Kidney epithelial cell (primary cell): ENCODE data around the gene SBK3. TPM values are rescaled to one million over a fixed set of nuclear protein-coding genes. Genes with fewer than 3 reads are reported as not detected.

Experiments used
- DNase-seq: peaks from one replicate; pipeline ENCODE4 v3.0.0-alpha.2; 2010; ENCODE audit warnings: low read depth
- H3K27me3 ChIP-seq: 2 replicates; pipeline ENCODE4 v1.6.0; 2011; ENCODE audit warnings: low read length; ENCODE audit not compliant: control insufficient read depth, insufficient read depth
- H3K36me3 ChIP-seq: 2 replicates; pipeline ENCODE4 v1.5.1; 2011; ENCODE audit warnings: low read length; ENCODE audit not compliant: control insufficient read depth, insufficient read depth
- H3K4me3 ChIP-seq: 2 replicates; pipeline ENCODE4 v1.5.1; 2011; ENCODE audit warnings: low read depth, mild to moderate bottlenecking, control low read depth, low read length
- total RNA-seq: library from RNA; depleted of rRNA; stranded (reverse); fragments of >200 nt; gene quantifications from 2 replicates; pipeline ENCODE4 v1.2.3, GENCODE V29; 2015
- TF ChIP-seq, protein P1 (sequence below): IDR thresholded peaks from 2 replicates; pipeline ENCODE4 v1.5.1; 2011; ENCODE audit warnings: mild to moderate bottlenecking, moderate library complexity, low read length, control low read depth, inconsistent platforms; ENCODE audit not compliant: insufficient read depth, poor library complexity, severe bottlenecking

SBK3 gene
- total RNA-seq, 1 donor from 2014 or later = 0.33 TPM

GRCh38 chr19:55493052-55493644, 52.2 kb downstream of the SBK3 start:
- TF ChIP-seq, protein P1, sequence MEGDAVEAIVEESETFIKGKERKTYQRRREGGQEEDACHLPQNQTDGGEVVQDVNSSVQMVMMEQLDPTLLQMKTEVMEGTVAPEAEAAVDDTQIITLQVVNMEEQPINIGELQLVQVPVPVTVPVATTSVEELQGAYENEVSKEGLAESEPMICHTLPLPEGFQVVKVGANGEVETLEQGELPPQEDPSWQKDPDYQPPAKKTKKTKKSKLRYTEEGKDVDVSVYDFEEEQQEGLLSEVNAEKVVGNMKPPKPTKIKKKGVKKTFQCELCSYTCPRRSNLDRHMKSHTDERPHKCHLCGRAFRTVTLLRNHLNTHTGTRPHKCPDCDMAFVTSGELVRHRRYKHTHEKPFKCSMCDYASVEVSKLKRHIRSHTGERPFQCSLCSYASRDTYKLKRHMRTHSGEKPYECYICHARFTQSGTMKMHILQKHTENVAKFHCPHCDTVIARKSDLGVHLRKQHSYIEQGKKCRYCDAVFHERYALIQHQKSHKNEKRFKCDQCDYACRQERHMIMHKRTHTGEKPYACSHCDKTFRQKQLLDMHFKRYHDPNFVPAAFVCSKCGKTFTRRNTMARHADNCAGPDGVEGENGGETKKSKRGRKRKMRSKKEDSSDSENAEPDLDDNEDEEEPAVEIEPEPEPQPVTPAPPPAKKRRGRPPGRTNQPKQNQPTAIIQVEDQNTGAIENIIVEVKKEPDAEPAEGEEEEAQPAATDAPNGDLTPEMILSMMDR = no peak
- no peaks in the 10 kb centered on the region for H3K27me3 ChIP-seq
- peaks cover 2% of the 10 kb centered on the region for H3K36me3 ChIP-seq
- no peak for DNase-seq
- no peak overlapping the region for H3K4me3 ChIP-seq

GRCh38 chr19:55492362-55492944, 52.9 kb downstream of the SBK3 start:
- TF ChIP-seq, protein P1 = no peak
- Histone ChIP-seq H3K4me3 (no peak overlapping the region), H3K36me3 (no peaks in the 10 kb centered on the region), H3K27me3 (no peaks in the 10 kb centered on the region)
- DNase-seq = no peak

- H3K36me3 ChIP-seq = no peaks in the 10 kb centered on the region
- TF ChIP-seq, protein P1 = no peak
- H3K27me3 ChIP-seq = no peaks in the 10 kb centered on the region
- no peak for DNase-seq
- no peak overlapping the region for H3K4me3 ChIP-seq
Observed at GRCh38 chr19:55491546-55492360, 53.6 kb downstream of the SBK3 start.

Other genes with a start within 250 kb of the SBK3 start
- not detected in 2 replicates for gene TMEM150B, start 220.2 kb downstream of the SBK3 start, total RNA-seq
- 9.6 and 11.9 TPM in 2 replicates for gene KMT5C, start 205.7 kb downstream of the SBK3 start, total RNA-seq
- gene COX6B2, start 190.8 kb downstream of the SBK3 start, total RNA-seq = 0.14 and 0.29 TPM in 2 replicates
- gene GARIN5B, start 182.3 kb downstream of the SBK3 start, total RNA-seq = 0.07 TPM in 1 of 2 replicates, not detected in the other
- 32.1 and 38.7 TPM in 2 replicates for gene IL11, start 175.1 kb downstream of the SBK3 start, total RNA-seq
- not detected in 2 replicates for gene TMEM190, start 168.7 kb downstream of the SBK3 start, total RNA-seq
- 1.4 and 4.1 TPM in 2 replicates for gene TMEM238, start 161.3 kb downstream of the SBK3 start, total RNA-seq
- gene RPL28, start 159.6 kb downstream of the SBK3 start, total RNA-seq = 630 and 742 TPM in 2 replicates
- 53.4 and 53.6 TPM in 2 replicates for gene UBE2S, start 137.8 kb downstream of the SBK3 start, total RNA-seq
- not detected in 2 replicates for gene SHISA7, start 102.2 kb downstream of the SBK3 start, total RNA-seq
- gene ISOC2, start 83.9 kb downstream of the SBK3 start, total RNA-seq = 49.8 and 60.5 TPM in 2 replicates
- not detected in 2 replicates for gene C19orf85, start 80.8 kb downstream of the SBK3 start, total RNA-seq
- 7.3 and 15.8 TPM in 2 replicates for gene ZNF628, start 68.9 kb downstream of the SBK3 start, total RNA-seq
- 17.1 and 18.2 TPM in 2 replicates for gene NAT14, start 60.4 kb downstream of the SBK3 start, total RNA-seq
- gene SSC5D, start 57.1 kb downstream of the SBK3 start, total RNA-seq = 0.21 and 0.33 TPM in 2 replicates
- 0.14 and 0.17 TPM in 2 replicates for gene SBK2, start 8.4 kb downstream of the SBK3 start, total RNA-seq
- 14.4 and 22.0 TPM in 2 replicates for gene ZNF579, start 35.3 kb upstream of the SBK3 start, total RNA-seq
- 8.4 and 9.4 TPM in 2 replicates for gene FIZ1, start 54.0 kb upstream of the SBK3 start, total RNA-seq
- 32.7 and 35.0 TPM in 2 replicates for gene ZNF524, start 54.7 kb upstream of the SBK3 start, total RNA-seq
- gene ZNF865, start 60.1 kb upstream of the SBK3 start, total RNA-seq = 5.6 and 7.6 TPM in 2 replicates
- gene ZNF784, start 79.0 kb upstream of the SBK3 start, total RNA-seq = 3.6 and 6.3 TPM in 2 replicates
- 10.1 and 10.4 TPM in 2 replicates for gene ZNF580, start 95.5 kb upstream of the SBK3 start, total RNA-seq
- 36.9 and 41.8 TPM in 2 replicates for gene ZNF581, start 98.1 kb upstream of the SBK3 start, total RNA-seq
- gene CCDC106, start 102.7 kb upstream of the SBK3 start, total RNA-seq = 12.0 and 12.2 TPM in 2 replicates
- gene U2AF2, start 109.5 kb upstream of the SBK3 start, total RNA-seq = 153 and 164 TPM in 2 replicates
- 155 and 186 TPM in 2 replicates for gene EPN1, start 129.7 kb upstream of the SBK3 start, total RNA-seq
- not detected in 2 replicates for gene NLRP9, start 192.9 kb upstream of the SBK3 start, total RNA-seq
- not detected in 2 replicates for gene RFPL4A, start 213.6 kb upstream of the SBK3 start, total RNA-seq
- gene RFPL4AL1, start 223.6 kb upstream of the SBK3 start, total RNA-seq = not detected in 2 replicates